H9 (cell line): ENCODE data around the gene DTNB. TPM values are rescaled to one million over a fixed set of nuclear protein-coding genes. Genes with fewer than 3 reads are reported as not detected.

ENCODE experiments used
- DNase-seq: peaks from one replicate; pipeline ENCODE4 v3.0.0-alpha.2; 2017
- H2AFZ ChIP-seq: one replicate; pipeline ENCODE4 v1.6.1; 2013; ENCODE audit warnings: mild to moderate bottlenecking, low read length, control low read depth, moderate library complexity
- H2AK5ac ChIP-seq: 2 replicates; pipeline ENCODE4 v1.6.1; 2013; ENCODE audit warnings: low read length, control low read depth, mixed read lengths; ENCODE audit not compliant: insufficient read length
- H2BK120ac ChIP-seq: one replicate; pipeline ENCODE4 v1.6.1; 2013; ENCODE audit warnings: low read depth, mild to moderate bottlenecking, low read length, control low read depth, inconsistent platforms; ENCODE audit not compliant: poor library complexity, severe bottlenecking
- H2BK12ac ChIP-seq: 2 replicates; pipeline ENCODE4 v1.6.1; 2013; ENCODE audit warnings: low read length, control low read depth, mixed read lengths, low read depth; ENCODE audit not compliant: insufficient read length
- H2BK15ac ChIP-seq: 2 replicates; pipeline ENCODE4 v1.6.1; 2013; ENCODE audit warnings: low read depth, low read length, control low read depth
- H2BK20ac ChIP-seq: one replicate; pipeline ENCODE4 v1.6.1; 2013; ENCODE audit warnings: low read depth, mild to moderate bottlenecking, low read length, control low read depth, inconsistent platforms; ENCODE audit not compliant: poor library complexity, severe bottlenecking
- H2BK5ac ChIP-seq: 2 replicates; pipeline ENCODE4 v1.6.1; 2013; ENCODE audit warnings: low read length, control low read depth, mixed read lengths; ENCODE audit not compliant: insufficient read length
- H3K14ac ChIP-seq: 2 replicates; pipeline ENCODE4 v1.6.1; 2013; ENCODE audit warnings: low read length, control low read depth; ENCODE audit not compliant: insufficient read depth
- H3K18ac ChIP-seq: 2 replicates; pipeline ENCODE4 v1.6.1; 2013; ENCODE audit warnings: low read depth, mild to moderate bottlenecking, mixed read lengths, low read length, control low read depth; ENCODE audit not compliant: insufficient read length
- H3K23ac ChIP-seq: 2 replicates; pipeline ENCODE4 v1.6.1; 2013; ENCODE audit warnings: low read length, control low read depth, mixed read lengths, low read depth; ENCODE audit not compliant: insufficient read length
- H3K23me2 ChIP-seq: 2 replicates; pipeline ENCODE4 v1.6.1; 2013; ENCODE audit warnings: low read depth, mild to moderate bottlenecking, mixed read lengths, low read length, control low read depth; ENCODE audit not compliant: insufficient read length, poor library complexity, severe bottlenecking
- H3K27ac ChIP-seq: 2 replicates; pipeline ENCODE4 v1.5.1; 2013; ENCODE audit warnings: low read length, control low read depth, mixed read lengths, low read depth; ENCODE audit not compliant: insufficient read length
- H3K27me3 ChIP-seq: 2 replicates; pipeline ENCODE4 v1.6.1; 2013; ENCODE audit warnings: low read length, control low read depth, inconsistent platforms; ENCODE audit not compliant: insufficient read depth
- H3K4ac ChIP-seq: 2 replicates; pipeline ENCODE4 v1.6.1; 2013; ENCODE audit warnings: low read depth, mild to moderate bottlenecking, control low read depth, inconsistent platforms, low read length, moderate library complexity
- H3K4me1 ChIP-seq: 2 replicates; pipeline ENCODE4 v1.6.1; 2013; ENCODE audit warnings: low read length, control low read depth, inconsistent platforms; ENCODE audit not compliant: insufficient read depth
- H3K4me2 ChIP-seq: 2 replicates; pipeline ENCODE4 v1.6.1; 2013; ENCODE audit warnings: low read length, control low read depth, mixed read lengths; ENCODE audit not compliant: insufficient read length, insufficient read depth
- H3K56ac ChIP-seq: 2 replicates; pipeline ENCODE4 v1.6.1; 2013; ENCODE audit warnings: low read depth, mild to moderate bottlenecking, mixed read lengths, low read length, control low read depth; ENCODE audit not compliant: insufficient read length
- H3K79me1 ChIP-seq: 2 replicates; pipeline ENCODE4 v1.6.1; 2013; ENCODE audit warnings: low read depth, mild to moderate bottlenecking, moderate library complexity, low read length, control low read depth, inconsistent platforms; ENCODE audit not compliant: insufficient read depth, poor library complexity, severe bottlenecking
- H3K79me2 ChIP-seq: 2 replicates; pipeline ENCODE4 v1.6.1; 2013; ENCODE audit warnings: low read length, control low read depth, inconsistent platforms; ENCODE audit not compliant: insufficient read depth
- H3K9ac ChIP-seq: 2 replicates; pipeline ENCODE4 v1.6.1; 2013; ENCODE audit warnings: low read length, control low read depth, mixed read lengths; ENCODE audit not compliant: insufficient read length; ENCODE audit errors: extremely low read depth
- H3K9me3 ChIP-seq: one replicate; pipeline ENCODE4 v1.6.1; 2013; ENCODE audit warnings: low read depth, low read length, inconsistent platforms; ENCODE audit not compliant: control insufficient read depth
- H3T11ph ChIP-seq: one replicate; pipeline ENCODE4 v1.6.1; 2013; ENCODE audit warnings: mild to moderate bottlenecking, low read length, control low read depth, inconsistent platforms
- H4K20me1 ChIP-seq: one replicate; pipeline ENCODE4 v1.6.1; 2013; ENCODE audit not compliant: control insufficient read depth, insufficient read length, insufficient read depth
- H4K5ac ChIP-seq: 2 replicates; pipeline ENCODE4 v1.6.1; 2013; ENCODE audit warnings: low read depth, mild to moderate bottlenecking, mixed read lengths, low read length, control low read depth; ENCODE audit not compliant: insufficient read length
- H4K8ac ChIP-seq: replicated peaks from 2 replicates; pipeline ENCODE4 v1.6.1; 2013; ENCODE audit warnings: low read length, control low read depth, mixed read lengths, low read depth; ENCODE audit not compliant: insufficient read length
- H4K91ac ChIP-seq: 2 replicates; pipeline ENCODE4 v1.6.1; 2013; ENCODE audit warnings: low read depth, mild to moderate bottlenecking, moderate library complexity, mixed read lengths, low read length, control low read depth; ENCODE audit not compliant: insufficient read length
- H3K27ac Mint-ChIP-seq, 3 experiments: 2 replicates in 2 of 3; 3 replicates in 1 of 3; pipeline ENCODE4 v1.8.0; 2020 to 2021; ENCODE audit warnings: mixed read lengths in 3 of 3, mild to moderate bottlenecking in 1 of 3, moderate library complexity in 1 of 3
- H3K27me3 Mint-ChIP-seq: 2 replicates; pipeline ENCODE4 v1.8.0; 2021; ENCODE audit warnings: low read depth, mild to moderate bottlenecking, moderate library complexity, mixed read lengths
- H3K36me3 Mint-ChIP-seq, 3 experiments: 2 replicates in 2 of 3; 3 replicates in 1 of 3; pipeline ENCODE4 v1.8.0; 2020 to 2021; ENCODE audit warnings: low read depth in 3 of 3, mixed read lengths in 3 of 3; ENCODE audit not compliant: insufficient read depth in 1 of 3
- H3K4me1 Mint-ChIP-seq, 2 experiments: 2 replicates each; pipeline ENCODE4 v1.8.0; 2020; ENCODE audit warnings: mixed read lengths in 2 of 2
- H3K4me3 Mint-ChIP-seq, 2 experiments: 2 replicates in 1 of 2; 3 replicates in 1 of 2; pipeline ENCODE4 v1.8.0; 2020 to 2021; ENCODE audit warnings: mild to moderate bottlenecking in 2 of 2, mixed read lengths in 2 of 2, moderate library complexity in 1 of 2
- H3K9me3 Mint-ChIP-seq, 2 experiments: 2 replicates in 1 of 2; 3 replicates in 1 of 2; pipeline ENCODE4 v1.8.0; 2020; ENCODE audit warnings: mild to moderate bottlenecking in 2 of 2, mixed read lengths in 2 of 2, moderate library complexity in 1 of 2
- WGBS: extraction: QIAGEN DNeasy Blood & Tissue Kit; methylation state at CpG from one replicate; pipeline ENCODE4 v1.1.7; 2013; ENCODE audit warnings: missing lambda C conversion rate, low lambda C conversion rate, mixed read lengths; ENCODE audit not compliant: insufficient read length; ENCODE audit errors: extremely low coverage; 5-methylcytosine and 5-hydroxymethylcytosine counted together
- total RNA-seq: library from RNA; stranded (reverse); gene quantifications from 2 replicates; pipeline ENCODE4 v1.2.1, GENCODE V29; 2021
- TF ChIP-seq, protein P1 (sequence below): fragments of 200-600 bp; sonication (generic); conservative IDR thresholded peaks from 3 replicates; pipeline ENCODE4 v1.8.0; 2021; ENCODE audit warnings: antibody characterized with exemption, mild to moderate bottlenecking

Gene DTNB
- total RNA-seq, 1 experiment from 2014 or later, result 26.7 TPM

GRCh38 chr2:25420820-25421237, 252.5 kb downstream of the DTNB start:
- H3K27me3 Mint-ChIP-seq, result no peaks in the 10 kb centered on the region
- Histone ChIP-seq H2BK5ac (no peak overlapping the region), H3K18ac (no peak overlapping the region), H3K23ac (no peak overlapping the region), H3K9me3 (no peaks in the 10 kb centered on the region), H3T11ph (no peak overlapping the region), H4K91ac (no peak overlapping the region), H4K5ac (no peak overlapping the region), H4K20me1 (no peaks in the 10 kb centered on the region), H3K4ac (no peak overlapping the region), H2AK5ac (no peak overlapping the region), H3K27ac (no peak overlapping the region), H3K4me1 (no peaks in the 10 kb centered on the region), H3K27me3 (no peaks in the 10 kb centered on the region), H2BK12ac (no peak overlapping the region), H3K79me2 (no peaks in the 10 kb centered on the region), H4K8ac (no peak overlapping the region), H3K23me2 (no peaks in the 10 kb centered on the region), H3K4me2 (no peak overlapping the region), H2BK15ac (no peak overlapping the region), H3K9ac (no peak overlapping the region), H3K56ac (no peak overlapping the region), H2BK20ac (no peak overlapping the region), H2BK120ac (no peak overlapping the region), H3K14ac (no peak overlapping the region), H2AFZ (no peak overlapping the region), H3K79me1 (no peaks in the 10 kb centered on the region)
- DNase-seq, result no peak
- no peaks in the 10 kb centered on the region for H3K9me3 Mint-ChIP-seq
- H3K27ac Mint-ChIP-seq, result no peak overlapping the region
- TF ChIP-seq, protein P1, sequence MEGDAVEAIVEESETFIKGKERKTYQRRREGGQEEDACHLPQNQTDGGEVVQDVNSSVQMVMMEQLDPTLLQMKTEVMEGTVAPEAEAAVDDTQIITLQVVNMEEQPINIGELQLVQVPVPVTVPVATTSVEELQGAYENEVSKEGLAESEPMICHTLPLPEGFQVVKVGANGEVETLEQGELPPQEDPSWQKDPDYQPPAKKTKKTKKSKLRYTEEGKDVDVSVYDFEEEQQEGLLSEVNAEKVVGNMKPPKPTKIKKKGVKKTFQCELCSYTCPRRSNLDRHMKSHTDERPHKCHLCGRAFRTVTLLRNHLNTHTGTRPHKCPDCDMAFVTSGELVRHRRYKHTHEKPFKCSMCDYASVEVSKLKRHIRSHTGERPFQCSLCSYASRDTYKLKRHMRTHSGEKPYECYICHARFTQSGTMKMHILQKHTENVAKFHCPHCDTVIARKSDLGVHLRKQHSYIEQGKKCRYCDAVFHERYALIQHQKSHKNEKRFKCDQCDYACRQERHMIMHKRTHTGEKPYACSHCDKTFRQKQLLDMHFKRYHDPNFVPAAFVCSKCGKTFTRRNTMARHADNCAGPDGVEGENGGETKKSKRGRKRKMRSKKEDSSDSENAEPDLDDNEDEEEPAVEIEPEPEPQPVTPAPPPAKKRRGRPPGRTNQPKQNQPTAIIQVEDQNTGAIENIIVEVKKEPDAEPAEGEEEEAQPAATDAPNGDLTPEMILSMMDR, result no peak
- peaks cover 8 to 13% (median 11%) of the 10 kb centered on the region in 3 experiments; a peak in 6 of 7 replicates for H3K36me3 Mint-ChIP-seq
- no CpG with 5 or more reads among the region's 2 CpGs for WGBS
- no peak overlapping the region for H3K4me3 Mint-ChIP-seq
- H3K4me1 Mint-ChIP-seq, result peaks cover 6 to 11% of the 10 kb centered on the region in 2 experiments; a peak in 3 of 4 replicates
